SU-DHL-6 (cell line): ENCODE measurements around the gene TOX2.

ENCODE experiments used
- H2AFZ ChIP-seq: fragments of 200-600 bp; sonication (generic); 2 replicates; pipeline ENCODE4 v1.6.1; 2014; ENCODE audit warnings: low read depth, mild to moderate bottlenecking, moderate library complexity, mixed read lengths, antibody characterized with exemption, low read length; ENCODE audit not compliant: severe bottlenecking
- H3F3A ChIP-seq: fragments of 200-600 bp; shearing (Covaris generic); 2 replicates; pipeline ENCODE4 v1.6.0; 2016; ENCODE audit warnings: antibody characterized with exemption, mild to moderate bottlenecking; ENCODE audit not compliant: insufficient read depth
- H3K27ac ChIP-seq: fragments of 200-600 bp; sonication (generic); 2 replicates; pipeline ENCODE4 v1.5.1; 2016; ENCODE audit warnings: low read depth, mild to moderate bottlenecking, low read length, moderate library complexity, mixed read lengths
- H3K27me3 ChIP-seq: fragments of 200-600 bp; sonication (generic), shearing (Covaris generic); 2 replicates; pipeline ENCODE4 v1.6.0; 2014; ENCODE audit warnings: mild to moderate bottlenecking, low read length
- H3K36me3 ChIP-seq: fragments of 200-600 bp; sonication (generic); 2 replicates; pipeline ENCODE4 v1.6.1; 2014; ENCODE audit warnings: mild to moderate bottlenecking, low read length, mixed read lengths
- H3K4me2 ChIP-seq: fragments of 300-600, 200-600 bp; shearing (Covaris generic), sonication (generic); 2 replicates; pipeline ENCODE4 v1.6.0; 2014; ENCODE audit warnings: low read length, low read depth, mild to moderate bottlenecking; ENCODE audit not compliant: poor library complexity, severe bottlenecking
- H3K4me3 ChIP-seq: fragments of 200-600 bp; sonication (generic); 2 replicates; pipeline ENCODE4 v1.5.1; 2014; ENCODE audit warnings: antibody characterized with exemption, low read length, mild to moderate bottlenecking, mixed read lengths; ENCODE audit not compliant: insufficient read depth, poor library complexity, severe bottlenecking
- H3K79me2 ChIP-seq: fragments of 200-600 bp; sonication (generic); 2 replicates; pipeline ENCODE4 v1.6.1; 2014; ENCODE audit warnings: mild to moderate bottlenecking, low read length, moderate library complexity; ENCODE audit not compliant: insufficient read depth
- H3K9ac ChIP-seq: fragments of 200-600 bp; sonication (generic); 2 replicates; pipeline ENCODE4 v1.7.0; 2014; ENCODE audit warnings: mild to moderate bottlenecking, low read length
- H3K9me2 ChIP-seq: fragments of 200-600 bp; sonication (generic); replicated peaks from 2 replicates; pipeline ENCODE4 v1.6.1; 2014; ENCODE audit warnings: low read length; ENCODE audit not compliant: insufficient read depth
- H3K9me3 ChIP-seq: fragments of 200-600 bp; sonication (generic); 2 replicates; pipeline ENCODE4 v1.6.1; 2014; ENCODE audit warnings: low read length, mixed read lengths; ENCODE audit not compliant: insufficient read depth
- H4K20me1 ChIP-seq: fragments of 200-600 bp; sonication (generic); 2 replicates; pipeline ENCODE4 v1.6.1; 2014; ENCODE audit warnings: low read depth, mild to moderate bottlenecking, antibody characterized with exemption, low read length, moderate library complexity, mixed read lengths
- EZH2phosphoT487 ChIP-seq: fragments of 200-600 bp; sonication (generic), shearing (Covaris generic); conservative IDR thresholded peaks from 2 replicates; pipeline ENCODE4 v1.6.1; 2018; ENCODE audit warnings: mild to moderate bottlenecking, antibody characterized with exemption, low read length, moderate library complexity, mixed read lengths
- TF ChIP-seq, protein P1 (sequence below): fragments of 200-600 bp; sonication (generic); IDR thresholded peaks from one replicate; pipeline ENCODE4 v1.5.1; 2017; ENCODE audit warnings: antibody characterized with exemption, mild to moderate bottlenecking, low read length, moderate library complexity; ENCODE audit not compliant: insufficient read depth, poor library complexity, severe bottlenecking

Gene TOX2

DNA sequence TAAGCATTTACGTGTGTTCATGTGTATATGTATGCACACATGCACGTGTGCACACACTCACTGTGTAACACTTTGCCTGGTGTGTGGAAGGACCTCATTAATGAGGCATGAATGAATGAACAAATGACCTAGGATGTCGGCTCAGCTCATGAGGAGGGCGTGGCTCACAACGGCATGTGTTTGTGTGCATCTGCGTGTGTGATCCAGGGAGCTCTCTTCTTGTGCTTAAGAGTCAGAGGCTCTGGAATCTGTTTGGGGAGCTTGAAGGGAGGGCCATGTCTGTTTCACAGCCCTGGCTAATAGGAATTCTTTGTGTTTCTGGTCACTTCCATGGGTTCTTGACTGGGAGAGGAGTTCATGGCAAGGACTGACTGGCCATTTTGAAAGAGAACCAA lies 32.7 kb downstream of the TOX2 start:
- H3K9me3 ChIP-seq = no peaks in the 10 kb centered on the region
- no peaks in the 10 kb centered on the region for H4K20me1 ChIP-seq
- H3K4me2 ChIP-seq = no peak overlapping the region
- H2AFZ ChIP-seq = no peak overlapping the region
- no peaks in the 10 kb centered on the region for H3K36me3 ChIP-seq
- no peaks in the 10 kb centered on the region for H3K27me3 ChIP-seq
- H3K9ac ChIP-seq = no peak overlapping the region
- no peak overlapping the region for H3K4me3 ChIP-seq
- no peaks in the 10 kb centered on the region for H3K9me2 ChIP-seq
- no peaks in the 10 kb centered on the region for H3F3A ChIP-seq
- H3K27ac ChIP-seq = no peak overlapping the region
- TF ChIP-seq, protein P1, sequence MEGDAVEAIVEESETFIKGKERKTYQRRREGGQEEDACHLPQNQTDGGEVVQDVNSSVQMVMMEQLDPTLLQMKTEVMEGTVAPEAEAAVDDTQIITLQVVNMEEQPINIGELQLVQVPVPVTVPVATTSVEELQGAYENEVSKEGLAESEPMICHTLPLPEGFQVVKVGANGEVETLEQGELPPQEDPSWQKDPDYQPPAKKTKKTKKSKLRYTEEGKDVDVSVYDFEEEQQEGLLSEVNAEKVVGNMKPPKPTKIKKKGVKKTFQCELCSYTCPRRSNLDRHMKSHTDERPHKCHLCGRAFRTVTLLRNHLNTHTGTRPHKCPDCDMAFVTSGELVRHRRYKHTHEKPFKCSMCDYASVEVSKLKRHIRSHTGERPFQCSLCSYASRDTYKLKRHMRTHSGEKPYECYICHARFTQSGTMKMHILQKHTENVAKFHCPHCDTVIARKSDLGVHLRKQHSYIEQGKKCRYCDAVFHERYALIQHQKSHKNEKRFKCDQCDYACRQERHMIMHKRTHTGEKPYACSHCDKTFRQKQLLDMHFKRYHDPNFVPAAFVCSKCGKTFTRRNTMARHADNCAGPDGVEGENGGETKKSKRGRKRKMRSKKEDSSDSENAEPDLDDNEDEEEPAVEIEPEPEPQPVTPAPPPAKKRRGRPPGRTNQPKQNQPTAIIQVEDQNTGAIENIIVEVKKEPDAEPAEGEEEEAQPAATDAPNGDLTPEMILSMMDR = no peak
- TF ChIP-seq EZH2phosphoT487 = no peak
- H3K79me2 ChIP-seq = no peaks in the 10 kb centered on the region

DNA sequence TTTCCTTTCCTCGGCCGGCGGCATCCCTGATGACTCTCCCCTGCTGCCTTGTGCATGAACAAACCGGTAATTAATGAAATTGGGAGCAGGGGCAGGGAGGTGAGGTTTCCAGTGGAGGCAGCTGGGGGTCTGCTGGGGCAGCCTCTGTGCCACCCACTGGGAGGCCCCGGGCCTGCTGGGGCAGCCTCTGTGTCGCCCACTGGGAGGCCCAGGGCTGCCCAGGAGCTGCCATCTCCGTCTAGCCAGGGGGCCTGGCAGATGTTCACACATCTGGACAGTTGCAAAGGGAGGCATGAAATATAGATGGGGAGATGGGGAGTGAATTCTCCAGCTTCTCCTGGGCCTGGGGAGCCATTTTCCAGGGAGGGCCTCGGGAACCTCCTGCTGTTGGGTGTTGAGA lies 33.8 kb downstream of the TOX2 start:
- Histone ChIP-seq H3K9ac (no peak overlapping the region), H3K27me3 (no peaks in the 10 kb centered on the region), H3K4me3 (no peak overlapping the region), H3K9me2 (no peaks in the 10 kb centered on the region), H3K79me2 (no peaks in the 10 kb centered on the region), H4K20me1 (no peaks in the 10 kb centered on the region), H2AFZ (no peak overlapping the region), H3F3A (no peaks in the 10 kb centered on the region), H3K36me3 (no peaks in the 10 kb centered on the region), H3K4me2 (no peak overlapping the region), H3K27ac (no peak overlapping the region), H3K9me3 (no peaks in the 10 kb centered on the region)
- no peak for TF ChIP-seq EZH2phosphoT487
- TF ChIP-seq, protein P1 = no peak

DNA sequence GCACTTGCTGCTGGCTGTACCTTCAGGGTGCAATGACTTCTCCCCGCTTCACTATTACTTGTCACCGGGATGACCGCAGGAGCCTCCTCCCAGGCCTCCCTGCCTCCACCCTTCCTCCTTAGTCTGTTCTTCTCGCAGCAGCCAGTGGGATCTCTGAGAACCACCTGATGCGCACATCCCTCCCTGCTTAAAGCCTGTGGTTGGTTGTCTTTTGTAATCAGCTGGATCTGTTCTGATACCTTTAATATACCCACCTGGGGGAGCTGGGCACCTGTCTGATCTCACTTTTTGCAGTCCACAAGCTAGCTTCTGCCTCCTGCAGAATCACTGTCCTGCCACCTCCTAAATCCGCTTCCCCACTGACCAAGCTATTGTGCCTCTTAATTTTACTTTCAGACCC lies 34.6 kb downstream of the TOX2 start:
- H3K79me2 ChIP-seq = no peaks in the 10 kb centered on the region
- no peaks in the 10 kb centered on the region for H3K36me3 ChIP-seq
- no peak overlapping the region for H2AFZ ChIP-seq
- no peak overlapping the region for H3K4me2 ChIP-seq
- H3K27me3 ChIP-seq = no peaks in the 10 kb centered on the region
- no peak for TF ChIP-seq EZH2phosphoT487
- TF ChIP-seq, protein P1 = no peak
- no peaks in the 10 kb centered on the region for H3K9me3 ChIP-seq
- H3K9me2 ChIP-seq = no peaks in the 10 kb centered on the region
- no peak overlapping the region for H3K9ac ChIP-seq
- no peak overlapping the region for H3K27ac ChIP-seq
- no peaks in the 10 kb centered on the region for H3F3A ChIP-seq
- no peaks in the 10 kb centered on the region for H4K20me1 ChIP-seq
- H3K4me3 ChIP-seq = no peak overlapping the region
